ENCODE data around the gene ODAD4.

DNA sequence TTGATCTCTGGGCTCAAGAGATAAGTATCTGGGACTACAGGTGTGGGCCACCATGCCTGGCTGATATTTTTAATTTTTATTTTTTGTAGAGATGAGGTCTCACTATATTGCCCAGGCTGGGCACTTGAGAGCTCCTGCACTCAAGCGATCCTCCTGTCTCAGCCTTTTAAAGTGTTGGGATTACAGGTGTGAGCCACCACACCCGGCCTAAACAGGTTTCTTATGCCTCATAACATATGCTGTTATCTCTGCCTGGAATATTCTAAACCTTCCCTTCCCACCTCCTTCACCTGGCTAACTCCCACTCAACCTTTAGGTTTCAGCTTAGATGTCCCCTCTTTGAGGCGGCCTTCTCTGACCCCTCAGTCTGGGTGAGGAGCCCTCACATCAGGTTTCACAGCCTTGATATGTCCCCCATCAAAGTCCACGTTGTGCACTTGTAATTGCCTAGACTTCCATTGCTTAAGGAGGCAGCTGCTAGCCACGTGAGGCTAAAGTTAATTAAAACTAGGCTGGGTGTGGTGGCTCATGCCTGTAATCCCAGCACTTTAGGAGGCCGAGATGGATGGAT is 27.5 kb downstream of the ODAD4 start:
- TF ChIP-seq, protein P1, sequence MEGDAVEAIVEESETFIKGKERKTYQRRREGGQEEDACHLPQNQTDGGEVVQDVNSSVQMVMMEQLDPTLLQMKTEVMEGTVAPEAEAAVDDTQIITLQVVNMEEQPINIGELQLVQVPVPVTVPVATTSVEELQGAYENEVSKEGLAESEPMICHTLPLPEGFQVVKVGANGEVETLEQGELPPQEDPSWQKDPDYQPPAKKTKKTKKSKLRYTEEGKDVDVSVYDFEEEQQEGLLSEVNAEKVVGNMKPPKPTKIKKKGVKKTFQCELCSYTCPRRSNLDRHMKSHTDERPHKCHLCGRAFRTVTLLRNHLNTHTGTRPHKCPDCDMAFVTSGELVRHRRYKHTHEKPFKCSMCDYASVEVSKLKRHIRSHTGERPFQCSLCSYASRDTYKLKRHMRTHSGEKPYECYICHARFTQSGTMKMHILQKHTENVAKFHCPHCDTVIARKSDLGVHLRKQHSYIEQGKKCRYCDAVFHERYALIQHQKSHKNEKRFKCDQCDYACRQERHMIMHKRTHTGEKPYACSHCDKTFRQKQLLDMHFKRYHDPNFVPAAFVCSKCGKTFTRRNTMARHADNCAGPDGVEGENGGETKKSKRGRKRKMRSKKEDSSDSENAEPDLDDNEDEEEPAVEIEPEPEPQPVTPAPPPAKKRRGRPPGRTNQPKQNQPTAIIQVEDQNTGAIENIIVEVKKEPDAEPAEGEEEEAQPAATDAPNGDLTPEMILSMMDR (IDR thresholded peaks at IDR 0.05; ENCODE audit: control extremely low read depth in 1 of 3, insufficient read depth in 1 of 3, low read depth in 1 of 3, low read length in 3 of 3): no peak
- no peak for TF ChIP-seq SIN3A (conservative IDR thresholded peaks at IDR 0.05 in 1 of 2, IDR thresholded peaks at IDR 0.05 in 1 of 2; ENCODE audit: low read depth in 1 of 2, low read length in 2 of 2)
- TF ChIP-seq JUN (IDR thresholded peaks at IDR 0.05; ENCODE audit: low read depth, low read length): no peak
- TF ChIP-seq EZH2 (IDR thresholded peaks at IDR 0.05; ENCODE audit: low read depth, low read length, severe bottlenecking): no peak
- TF ChIP-seq ASH2L (IDR thresholded peaks at IDR 0.05; ENCODE audit: low read length): no peak
- no peak for TF ChIP-seq FOSL1 (IDR thresholded peaks at IDR 0.05; ENCODE audit: insufficient read depth, low read depth, low read length)
- TF ChIP-seq POLR2A (IDR thresholded peaks at IDR 0.05; ENCODE audit: control extremely low read depth in 1 of 2, low read depth in 2 of 2, low read length in 2 of 2): no peak

Data from H1 (cell line).